ENCODE data around the gene ABCC12.

The ABCC12 gene

GRCh38 chr16:48131201-48131935, 24.4 kb downstream of the ABCC12 start:
- no peak for DNase-seq

GRCh38 chr16:48129926-48130325, 25.9 kb downstream of the ABCC12 start:
- DNase-seq = no peak

GRCh38 chr16:48128769-48129168, 27.0 kb downstream of the ABCC12 start:
- no peak for DNase-seq

GRCh38 chr16:48126801-48127644, 28.8 kb downstream of the ABCC12 start:
- DNase-seq = no peak

GRCh38 chr16:48125888-48126287, 29.9 kb downstream of the ABCC12 start:
- no peak for DNase-seq

GRCh38 chr16:48124266-48124665, 31.5 kb downstream of the ABCC12 start:
- DNase-seq = no peak

- no peak for DNase-seq
Measured at GRCh38 chr16:48123104-48123788, 32.5 kb downstream of the ABCC12 start.

- DNase-seq = no peak
Measured at GRCh38 chr16:48121276-48121675, 34.5 kb downstream of the ABCC12 start.

- no peak for DNase-seq
Measured at GRCh38 chr16:48118841-48119240, 37.0 kb downstream of the ABCC12 start.

- DNase-seq = peak; percentile 6 to 10
Measured at GRCh38 chr16:48117217-48118105, 38.3 kb downstream of the ABCC12 start.

GRCh38 chr16:48115299-48115698, 40.5 kb downstream of the ABCC12 start:
- DNase-seq = no peak

GRCh38 chr16:48114410-48114809, 41.4 kb downstream of the ABCC12 start:
- no peak for DNase-seq

GRCh38 chr16:48113471-48113870, 42.3 kb downstream of the ABCC12 start:
- DNase-seq = no peak

GRCh38 chr16:48113001-48113400, 42.8 kb downstream of the ABCC12 start:
- DNase-seq = no peak

GRCh38 chr16:48112600-48112999, 43.2 kb downstream of the ABCC12 start:
- DNase-seq = no peak

GRCh38 chr16:48110982-48111381, 44.8 kb downstream of the ABCC12 start:
- DNase-seq = no peak

- no peak for DNase-seq
Measured at GRCh38 chr16:48110000-48110399, 45.8 kb downstream of the ABCC12 start.

GRCh38 chr16:48109475-48109874, 46.3 kb downstream of the ABCC12 start:
- DNase-seq = no peak

GRCh38 chr16:48106446-48106845, 49.3 kb downstream of the ABCC12 start:
- no peak for DNase-seq
